HepG2 (cell line): Measurements from ENCODE around the gene HDAC4. TPM values are rescaled to one million over a fixed set of nuclear protein-coding genes. Genes with fewer than 3 reads are reported as not detected.

Experiments used
- ATAC-seq: fragments of 200-7000 bp; cut with Tn5 transposase; 3 replicates; pipeline ENCODE4 v1.9.1; 2020; ENCODE audit warnings: mild to moderate bottlenecking, moderate library complexity
- BruUV-seq: library from RNA; stranded (reverse); fragments of 400-500 nt; replicated peaks from 2 replicates; lab custom pipeline; 2021; lab: Mats Ljungman, UMichigan
- CTCF ChIA-PET: fragments of 300-600 bp; formaldehyde crosslinking; extraction: SDS; loops from one replicate; lab custom pipeline; 2021; ENCODE audit warnings: low total read pairs, inconsistent platforms, low intra/inter-chr PET ratio; lab: Yijun Ruan, JAX
- POLR2A ChIA-PET: fragments of 350-600 bp; sonication (Branson Sonifier 250); formaldehyde crosslinking; loops from one replicate; lab custom pipeline; 2020; ENCODE audit warnings: antibody characterized with exemption, inconsistent platforms; lab: Yijun Ruan, JAX
- DNase-seq: peaks from one replicate; pipeline ENCODE4 v3.0.0-alpha.2; 2015; ENCODE audit warnings: low spot score
- FAIRE-seq: peaks from 3 replicates; lab custom pipeline; 2011; peaks lifted over from hg19 to GRCh38; lab: Jason Lieb, UNC
- H2AFZ ChIP-seq: one replicate; pipeline ENCODE4 v1.6.1; 2011; ENCODE audit warnings: low read length, inconsistent platforms
- H3K27ac ChIP-seq: fragments of 300-600 bp; 3 replicates; pipeline ENCODE4 v1.8.0; 2011; ENCODE audit warnings: mixed run types, mild to moderate bottlenecking, mixed read lengths, low read length, inconsistent platforms; ENCODE audit not compliant: insufficient read depth; ENCODE audit errors: extremely low read length
- H3K27me3 ChIP-seq, 2 experiments: fragments of 200-600 bp in 1 of 2; 2 replicates in 1 of 2; 3 replicates in 1 of 2; pipeline versions ENCODE4 v1.6.0 to v1.8.0; 2011; ENCODE audit warnings: low read length in 2 of 2, mild to moderate bottlenecking in 2 of 2, moderate library complexity in 2 of 2, inconsistent platforms in 1 of 2; ENCODE audit not compliant: insufficient read depth in 2 of 2, control insufficient read depth in 1 of 2
- H3K36me3 ChIP-seq, 2 experiments: fragments of 200-600 bp in 1 of 2; replicated peaks in 1 of 2; 2 replicates in 1 of 2; 3 replicates in 1 of 2; pipeline versions ENCODE4 v1.5.1 to v1.8.0; 2011; ENCODE audit warnings: low read length in 2 of 2, inconsistent platforms in 1 of 2; ENCODE audit not compliant: insufficient read depth in 2 of 2, control insufficient read depth in 1 of 2
- H3K4me1 ChIP-seq: 2 replicates; pipeline ENCODE4 v1.5.1; 2012; ENCODE audit warnings: low read length, inconsistent platforms; ENCODE audit not compliant: insufficient read depth
- H3K4me2 ChIP-seq: 2 replicates; pipeline ENCODE4 v1.6.0; 2011; ENCODE audit warnings: low read depth, low read length, inconsistent platforms
- H3K4me3 ChIP-seq, 3 experiments: fragments of 200-600 bp in 1 of 3; sonication (generic), shearing (Covaris generic) in 1 of 3; replicated peaks in 1 of 3; 2 replicates each; pipeline ENCODE4 v1.5.1; 2011 to 2016; ENCODE audit warnings: low read length in 3 of 3, inconsistent platforms in 2 of 3, low read depth in 2 of 3, mild to moderate bottlenecking in 2 of 3, control low read depth in 1 of 3, mixed read lengths in 1 of 3; ENCODE audit not compliant: insufficient read depth in 1 of 3
- H3K79me2 ChIP-seq: one replicate; pipeline ENCODE4 v1.6.1; 2011; ENCODE audit warnings: low read length, inconsistent platforms; ENCODE audit not compliant: insufficient read depth
- H3K9ac ChIP-seq: 2 replicates; pipeline ENCODE4 v1.6.0; 2011; ENCODE audit warnings: mild to moderate bottlenecking, low read depth, low read length, inconsistent platforms; ENCODE audit not compliant: insufficient read depth
- H3K9me3 ChIP-seq: 2 replicates; pipeline ENCODE4 v1.5.1; 2012; ENCODE audit warnings: mild to moderate bottlenecking, low read length
- H4K20me1 ChIP-seq: 2 replicates; pipeline ENCODE4 v1.6.0; 2011; ENCODE audit warnings: inconsistent platforms, mild to moderate bottlenecking, low read length, moderate library complexity; ENCODE audit not compliant: insufficient read depth
- ARID5B ChIP-seq: IDR thresholded peaks from 2 replicates; pipeline ENCODE4 v1.4.0; 2020; ENCODE audit warnings: mild to moderate bottlenecking, missing genetic modification reagents
- HDAC6 ChIP-seq: fragments of 200-600 bp; sonication (generic); IDR thresholded peaks from 2 replicates; pipeline ENCODE4 v1.7.0; 2017; ENCODE audit warnings: mild to moderate bottlenecking, antibody characterized with exemption, low read length, low read depth
- IKZF4 ChIP-seq: sonication (generic); formaldehyde crosslinking; IDR thresholded peaks from 2 replicates; pipeline ENCODE4 v1.5.1; 2020; ENCODE audit warnings: borderline replicate concordance, mild to moderate bottlenecking, low read depth, missing genetic modification reagents; ENCODE audit errors: not compliant biosample characterization
- KLF13 ChIP-seq: sonication (generic); formaldehyde crosslinking; IDR thresholded peaks from 2 replicates; pipeline ENCODE4 v1.4.0; 2020; ENCODE audit warnings: mild to moderate bottlenecking, missing genetic modification reagents
- MAF1 ChIP-seq: sonication (generic); formaldehyde crosslinking; IDR thresholded peaks from 2 replicates; pipeline ENCODE4 v1.5.0; 2020; ENCODE audit warnings: missing genetic modification reagents, borderline replicate concordance
- MATR3 ChIP-seq: sonication (generic); formaldehyde crosslinking; IDR thresholded peaks from 2 replicates; pipeline ENCODE4 v1.4.0; 2020; ENCODE audit warnings: missing genetic modification reagents
- MLX ChIP-seq: IDR thresholded peaks from 2 replicates; pipeline ENCODE4 v1.6.1; 2016
- PHF8 ChIP-seq: sonication (generic); formaldehyde crosslinking; IDR thresholded peaks from 2 replicates; pipeline ENCODE4 v1.5.0; 2020; ENCODE audit warnings: missing genetic modification reagents
- RAD21 ChIP-seq: fragments of 450-650 bp; formaldehyde crosslinking; IDR thresholded peaks from 2 replicates; pipeline ENCODE4 v1.5.0; 2020; ENCODE audit warnings: mild to moderate bottlenecking
- WIZ ChIP-seq: sonication (generic); formaldehyde crosslinking; IDR thresholded peaks from 2 replicates; pipeline ENCODE4 v1.5.1; 2020; ENCODE audit warnings: mild to moderate bottlenecking, missing genetic modification reagents
- ZBTB21 ChIP-seq: sonication (generic); formaldehyde crosslinking; IDR thresholded peaks from 2 replicates; pipeline ENCODE4 v1.4.0; 2020; ENCODE audit warnings: missing genetic modification reagents
- ZNF225 ChIP-seq: sonication (generic); formaldehyde crosslinking; IDR thresholded peaks from 2 replicates; pipeline ENCODE4 v1.4.0; 2020; ENCODE audit warnings: mild to moderate bottlenecking, missing genetic modification reagents
- ZNF607 ChIP-seq: sonication (generic); formaldehyde crosslinking; IDR thresholded peaks from 2 replicates; pipeline ENCODE4 v1.5.1; 2020; ENCODE audit warnings: missing genetic modification reagents, mild to moderate bottlenecking, borderline replicate concordance
- WGBS: methylation state at CpG from one replicate; pipeline ENCODE4 v1.1.6; 2017; ENCODE audit warnings: low lambda C conversion rate; 5-methylcytosine and 5-hydroxymethylcytosine counted together
- in situ Hi-C: cut with HindIII; loops from 2 replicates; pipeline ENCODE4 v1.10.0; 2017; ENCODE audit warnings: low pct_unique_long_range_greater_than_20kb; ENCODE audit not compliant: extremely low pct_ligation_motif_present
- intact Hi-C: fragments of 100-400 bp; cut with micrococcal nuclease; formaldehyde crosslinking; loops from one replicate; pipeline ENCODE4 v1.10.0; 2022; ENCODE audit not compliant: unreplicated experiment
- polyA plus RNA-seq, 8 experiments: library from polyadenylated mRNA; depleted of rRNA in 3 of 8; stranded (reverse) in 7 of 8; unstranded in 1 of 8; fragments of >200 nt; fragmentation: Illumina TruSeq in 4 of 8; extraction: Trizol in 4 of 8; gene quantifications; 2 replicates each; pipeline versions ENCODE4 v1.2.1 to v1.2.3, GENCODE V29; 2011 to 2016; ENCODE audit warnings: low read depth in 4 of 8, missing spikeins in 1 of 8, mixed read lengths in 1 of 8; ENCODE audit not compliant: insufficient read depth in 1 of 8
- total RNA-seq, 5 experiments: library from RNA; depleted of rRNA; stranded (reverse); fragments of >200 nt; fragmentation: Illumina TruSeq; extraction: Trizol; gene quantifications; 2 replicates each; pipeline ENCODE4 v1.2.3, GENCODE V29; 2016; ENCODE audit warnings: low read depth in 1 of 5
- TF ChIP-seq, protein P1 (sequence below): IDR thresholded peaks from 2 replicates; pipeline ENCODE4 v1.6.1; 2018; ENCODE audit warnings: missing genetic modification reagents, mild to moderate bottlenecking, missing compliant biosample characterization

The HDAC4 gene
- total and polyA plus RNA-seq, 2 of the 13 experiments (the other 11 are each of a cell fraction or from before 2014, with no cell fraction given): 10.1 to 11.5 TPM

DNA sequence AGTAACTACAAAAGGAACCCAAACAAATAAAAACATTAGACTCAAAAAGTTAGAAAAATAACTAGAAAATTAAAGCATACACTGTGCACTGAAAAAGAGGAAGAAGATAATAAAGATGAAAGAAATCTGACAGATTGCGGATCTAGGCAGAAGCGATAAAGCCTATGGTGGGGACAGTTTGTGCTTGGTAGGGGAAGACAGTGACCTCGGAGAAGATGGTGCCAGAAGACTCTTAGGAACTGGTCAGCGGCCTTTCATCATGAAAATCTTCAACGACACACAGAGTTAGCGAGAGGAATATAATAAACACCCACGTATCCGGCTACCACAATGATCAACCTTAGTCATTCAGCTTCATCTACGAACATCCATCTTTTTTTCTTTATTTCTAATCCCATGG, 180.5 kb downstream of the HDAC4 start (continued):
- TF ChIP-seq HDAC6 (no peak), MLX (CRISPR knock-in tag) (no peak), ZNF225 (no peak)
- TF ChIP-seq, all 625 proteins: peak for 0

DNA sequence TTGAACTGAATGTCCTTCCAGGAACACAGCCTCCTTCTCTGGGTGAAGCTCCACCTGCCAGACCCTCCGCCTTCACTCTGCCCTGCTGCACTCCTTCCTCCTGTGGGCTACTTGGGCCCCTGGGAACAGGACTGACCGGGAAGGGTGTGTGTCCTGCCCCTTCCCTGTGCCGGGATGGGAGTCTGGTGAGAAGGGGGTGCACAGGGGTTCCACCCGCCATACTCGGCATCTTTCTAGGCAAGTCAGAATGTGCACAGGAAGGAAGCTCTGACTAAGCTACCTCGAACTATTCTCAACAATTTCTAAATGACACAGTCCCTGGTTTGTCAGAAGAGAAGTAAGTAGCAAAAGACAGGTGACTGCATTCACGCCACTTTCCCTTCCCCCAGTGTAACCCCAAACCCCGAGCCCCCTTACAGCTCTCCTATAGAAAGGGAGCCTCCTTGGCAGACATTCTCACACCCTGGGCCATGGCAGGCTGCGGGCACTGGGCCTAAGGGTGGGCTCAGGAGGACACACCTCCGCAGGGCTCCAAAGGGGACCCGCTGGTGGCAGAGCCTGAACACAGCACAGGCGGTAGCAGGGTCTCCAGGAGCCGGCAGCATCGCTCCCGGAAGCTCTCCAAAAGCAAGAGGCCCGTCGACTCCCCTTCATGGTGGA, 184.1 kb downstream of the HDAC4 start:
- DNase-seq: no peak
- Histone ChIP-seq H3K9me3 (no peaks in the 10 kb centered on the region), H2AFZ (no peak overlapping the region), H3K36me3 (no peaks in the 10 kb centered on the region), H3K4me1 (no peaks in the 10 kb centered on the region; the same call in 1 of the 2 replicates), H3K9ac (no peak overlapping the region), H3K27ac (no peak overlapping the region), H3K4me2 (no peak overlapping the region), H3K27me3 (no peaks in the 10 kb centered on the region), H3K4me3 (no peak overlapping the region), H4K20me1 (peaks cover 15% of the 10 kb centered on the region), H3K79me2 (peaks cover 30% of the 10 kb centered on the region)
- no peak for TF ChIP-seq WIZ (CRISPR knock-in tag)
- TF ChIP-seq ZBTB21 (CRISPR knock-in tag): no peak
- no peak for TF ChIP-seq ZNF607
- no peak for TF ChIP-seq MATR3 (CRISPR knock-in tag)
- TF ChIP-seq MAF1 (CRISPR knock-in tag): no peak
- TF ChIP-seq KLF13 (CRISPR knock-in tag): no peak
- no peak for TF ChIP-seq IKZF4 (CRISPR knock-in tag)
- TF ChIP-seq PHF8: no peak
- TF ChIP-seq, protein P1, sequence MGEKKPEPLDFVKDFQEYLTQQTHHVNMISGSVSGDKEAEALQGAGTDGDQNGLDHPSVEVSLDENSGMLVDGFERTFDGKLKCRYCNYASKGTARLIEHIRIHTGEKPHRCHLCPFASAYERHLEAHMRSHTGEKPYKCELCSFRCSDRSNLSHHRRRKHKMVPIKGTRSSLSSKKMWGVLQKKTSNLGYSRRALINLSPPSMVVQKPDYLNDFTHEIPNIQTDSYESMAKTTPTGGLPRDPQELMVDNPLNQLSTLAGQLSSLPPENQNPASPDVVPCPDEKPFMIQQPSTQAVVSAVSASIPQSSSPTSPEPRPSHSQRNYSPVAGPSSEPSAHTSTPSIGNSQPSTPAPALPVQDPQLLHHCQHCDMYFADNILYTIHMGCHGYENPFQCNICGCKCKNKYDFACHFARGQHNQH (CRISPR knock-in tag): no peak
- TF ChIP-seq ARID5B: no peak
- no peak for TF ChIP-seq RAD21
- intact Hi-C loops (no loop called here), in situ Hi-C loops (no loop called here)
- CTCF ChIA-PET: no interaction called here
- BruUV-seq: no TSS peak
- ATAC-seq: no peak
- no peak for FAIRE-seq
- POLR2A ChIA-PET: no interaction called here
- WGBS: 94% methylated on average over 17 of the region's 17 CpGs
